AG04449 (cell line): ENCODE data around the gene SPSB1.

ENCODE experiments used
- CTCF ChIA-PET: fragments of 350-600 bp; formaldehyde crosslinking; extraction: SDS; loops from one replicate; lab custom pipeline; 2021; ENCODE audit warnings: antibody characterized with exemption; lab: Yijun Ruan, JAX
- POLR2A ChIA-PET: fragments of 400-600, 350-600 bp; formaldehyde crosslinking; extraction: SDS; loops from one replicate; lab custom pipeline; 2020; ENCODE audit warnings: antibody characterized with exemption, inconsistent platforms; lab: Yijun Ruan, JAX
- DNase-seq: peaks from one replicate; pipeline ENCODE4 v3.0.0-alpha.2; 2010; ENCODE audit warnings: low read depth, low spot score
- H3K4me3 ChIP-seq: 2 replicates; pipeline ENCODE4 v1.5.1; 2011; ENCODE audit warnings: low read depth, mild to moderate bottlenecking, control low read depth, low read length
- TF ChIP-seq, protein P1 (sequence below): IDR thresholded peaks from one replicate; pipeline ENCODE4 v1.5.1; 2011; ENCODE audit warnings: mild to moderate bottlenecking, moderate library complexity, low read length, control low read depth, inconsistent platforms; ENCODE audit not compliant: insufficient read depth; ENCODE audit errors: missing control alignments

The SPSB1 gene

DNA sequence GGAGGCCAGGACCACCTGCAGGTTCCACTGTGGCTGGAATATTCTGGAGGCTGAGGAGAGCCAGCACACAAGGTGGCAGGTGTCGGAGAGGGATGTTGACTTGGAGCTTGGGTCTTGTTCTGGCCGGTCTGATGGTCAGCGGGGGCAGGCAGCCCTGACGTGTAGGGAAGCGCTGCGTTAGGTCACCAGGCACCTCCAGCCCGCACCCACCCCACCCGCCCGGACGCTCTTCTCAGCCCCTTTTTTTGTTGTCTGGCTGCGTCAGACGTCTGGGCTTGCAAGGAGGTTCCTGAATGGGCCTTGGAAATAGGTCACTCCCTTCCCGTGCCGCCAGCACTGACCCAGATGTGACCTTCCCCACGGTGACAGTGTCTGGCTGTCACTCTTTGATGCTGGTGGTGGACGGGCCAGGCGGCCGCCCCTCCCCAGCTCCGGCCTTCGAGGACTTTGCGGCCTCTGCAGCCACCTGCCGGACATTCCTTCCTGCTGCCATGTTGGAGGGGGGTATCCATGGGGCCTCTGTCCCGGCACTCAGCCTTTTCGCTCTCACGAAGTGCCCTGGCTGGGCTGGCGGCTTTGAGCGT lies 30.1 kb downstream of the SPSB1 start:
- POLR2A ChIA-PET = no interaction called here
- CTCF ChIA-PET = no interaction called here

GRCh38 chr1:9324246-9325096 lies 31.8 kb downstream of the SPSB1 start:
- no peak for DNase-seq
- no peak overlapping the region for H3K4me3 ChIP-seq
- TF ChIP-seq, protein P1, sequence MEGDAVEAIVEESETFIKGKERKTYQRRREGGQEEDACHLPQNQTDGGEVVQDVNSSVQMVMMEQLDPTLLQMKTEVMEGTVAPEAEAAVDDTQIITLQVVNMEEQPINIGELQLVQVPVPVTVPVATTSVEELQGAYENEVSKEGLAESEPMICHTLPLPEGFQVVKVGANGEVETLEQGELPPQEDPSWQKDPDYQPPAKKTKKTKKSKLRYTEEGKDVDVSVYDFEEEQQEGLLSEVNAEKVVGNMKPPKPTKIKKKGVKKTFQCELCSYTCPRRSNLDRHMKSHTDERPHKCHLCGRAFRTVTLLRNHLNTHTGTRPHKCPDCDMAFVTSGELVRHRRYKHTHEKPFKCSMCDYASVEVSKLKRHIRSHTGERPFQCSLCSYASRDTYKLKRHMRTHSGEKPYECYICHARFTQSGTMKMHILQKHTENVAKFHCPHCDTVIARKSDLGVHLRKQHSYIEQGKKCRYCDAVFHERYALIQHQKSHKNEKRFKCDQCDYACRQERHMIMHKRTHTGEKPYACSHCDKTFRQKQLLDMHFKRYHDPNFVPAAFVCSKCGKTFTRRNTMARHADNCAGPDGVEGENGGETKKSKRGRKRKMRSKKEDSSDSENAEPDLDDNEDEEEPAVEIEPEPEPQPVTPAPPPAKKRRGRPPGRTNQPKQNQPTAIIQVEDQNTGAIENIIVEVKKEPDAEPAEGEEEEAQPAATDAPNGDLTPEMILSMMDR = no peak
- CTCF ChIA-PET = interaction anchor here (1.1 kb wide), 1 partner anchor 166 kb away, joined by 3 read pairs; no protein-coding TSS in a partner anchor
- POLR2A ChIA-PET = no interaction called here

More for the DNA sequence above, 30.1 kb downstream of the SPSB1 start:
- no peak for DNase-seq
- H3K4me3 ChIP-seq = no peak overlapping the region
- TF ChIP-seq, protein P1 = no peak

DNA sequence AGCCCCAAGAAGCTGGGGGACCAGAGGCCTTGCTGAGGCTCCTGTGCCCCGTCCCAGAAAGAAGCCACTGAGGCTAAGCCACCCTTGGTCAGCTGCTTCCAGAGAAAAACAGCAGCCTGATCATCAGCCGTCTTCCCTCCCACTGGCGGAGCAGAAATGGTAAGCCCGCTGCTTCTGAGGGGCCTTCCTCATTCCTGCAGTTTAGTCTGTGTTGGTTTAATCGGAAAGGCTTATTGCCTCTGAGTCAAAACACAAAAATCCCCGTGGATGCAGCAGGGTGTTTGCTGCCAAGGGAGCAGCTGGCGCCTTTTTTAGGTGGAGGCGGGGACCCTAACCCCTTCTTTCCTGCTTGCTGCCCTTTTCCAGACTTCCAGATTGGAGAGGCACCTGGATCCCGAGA lies 33.9 kb downstream of the SPSB1 start:
- no peak overlapping the region for H3K4me3 ChIP-seq
- DNase-seq = peak; percentile 65
- POLR2A ChIA-PET = no interaction called here
- TF ChIP-seq, protein P1 = no peak
- CTCF ChIA-PET = interaction anchor here (1.2 to 1.5 kb wide), 2 partner anchors 9 to 164 kb away, joined by 3 to 4 read pairs; no protein-coding TSS in a partner anchor

GRCh38 chr1:9328201-9328600 lies 35.5 kb downstream of the SPSB1 start:
- CTCF ChIA-PET = interaction anchor here (1.9 kb wide), 1 partner anchor 162 kb away, joined by 6 read pairs; no protein-coding TSS in a partner anchor
- TF ChIP-seq, protein P1 = no peak
- H3K4me3 ChIP-seq = no peak overlapping the region
- no peak for DNase-seq
- POLR2A ChIA-PET = no interaction called here

GRCh38 chr1:9328715-9329114 lies 36.0 kb downstream of the SPSB1 start:
- no peak for DNase-seq
- ChIA-PET POLR2A (no interaction called here), CTCF (interaction anchor here (1.9 kb wide), 1 partner anchor 162 kb away, joined by 6 read pairs; no protein-coding TSS in a partner anchor)
- H3K4me3 ChIP-seq = no peak overlapping the region
- TF ChIP-seq, protein P1 = no peak

GRCh38 chr1:9331016-9331415 lies 38.3 kb downstream of the SPSB1 start:
- ChIA-PET POLR2A (no interaction called here), CTCF (no interaction called here)
- TF ChIP-seq, protein P1 = no peak
- no peak overlapping the region for H3K4me3 ChIP-seq
- DNase-seq = no peak
